ENCODE measurements around the gene NELFCD. TPM values are rescaled to one million over a fixed set of nuclear protein-coding genes. Genes with fewer than 3 reads are reported as not detected.

Gene NELFCD
- total RNA-seq, 4 donors from 2014 or later: 36.3 to 64.8 (median 47.0) TPM

DNA sequence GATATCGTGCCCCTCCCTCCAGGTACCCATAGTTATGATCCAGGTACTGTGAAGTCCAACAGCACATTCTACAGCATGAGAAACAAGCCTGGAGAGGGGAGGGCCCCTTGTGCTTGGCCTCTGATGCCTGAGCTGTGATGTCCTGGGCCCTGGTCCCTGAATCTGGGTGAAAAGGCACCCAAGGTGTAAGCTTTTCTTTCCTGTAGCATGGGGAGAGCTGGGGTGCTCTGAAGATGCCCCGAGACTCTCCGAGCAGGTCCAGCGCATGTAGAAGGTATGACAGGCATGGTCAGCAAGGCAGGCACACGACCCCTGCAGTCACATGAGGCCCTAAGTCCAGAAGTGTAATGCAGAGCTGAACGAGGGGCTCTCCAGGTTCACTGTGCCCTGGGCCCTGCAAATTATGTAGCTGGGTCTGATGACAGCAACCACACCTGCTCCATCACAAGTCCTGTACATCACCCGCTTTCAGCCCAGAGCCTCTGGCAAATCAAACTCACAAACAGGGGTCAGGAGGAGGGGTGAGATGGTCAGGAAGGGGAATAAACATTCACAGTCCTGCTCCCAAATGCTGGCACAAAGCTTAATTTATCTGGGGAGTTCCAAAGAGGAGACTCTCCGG lies 27.8 kb downstream of the NELFCD start:
- TF ChIP-seq, protein P1, sequence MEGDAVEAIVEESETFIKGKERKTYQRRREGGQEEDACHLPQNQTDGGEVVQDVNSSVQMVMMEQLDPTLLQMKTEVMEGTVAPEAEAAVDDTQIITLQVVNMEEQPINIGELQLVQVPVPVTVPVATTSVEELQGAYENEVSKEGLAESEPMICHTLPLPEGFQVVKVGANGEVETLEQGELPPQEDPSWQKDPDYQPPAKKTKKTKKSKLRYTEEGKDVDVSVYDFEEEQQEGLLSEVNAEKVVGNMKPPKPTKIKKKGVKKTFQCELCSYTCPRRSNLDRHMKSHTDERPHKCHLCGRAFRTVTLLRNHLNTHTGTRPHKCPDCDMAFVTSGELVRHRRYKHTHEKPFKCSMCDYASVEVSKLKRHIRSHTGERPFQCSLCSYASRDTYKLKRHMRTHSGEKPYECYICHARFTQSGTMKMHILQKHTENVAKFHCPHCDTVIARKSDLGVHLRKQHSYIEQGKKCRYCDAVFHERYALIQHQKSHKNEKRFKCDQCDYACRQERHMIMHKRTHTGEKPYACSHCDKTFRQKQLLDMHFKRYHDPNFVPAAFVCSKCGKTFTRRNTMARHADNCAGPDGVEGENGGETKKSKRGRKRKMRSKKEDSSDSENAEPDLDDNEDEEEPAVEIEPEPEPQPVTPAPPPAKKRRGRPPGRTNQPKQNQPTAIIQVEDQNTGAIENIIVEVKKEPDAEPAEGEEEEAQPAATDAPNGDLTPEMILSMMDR (IDR thresholded peaks at IDR 0.05; ENCODE audit: low read depth): no peak

DNA sequence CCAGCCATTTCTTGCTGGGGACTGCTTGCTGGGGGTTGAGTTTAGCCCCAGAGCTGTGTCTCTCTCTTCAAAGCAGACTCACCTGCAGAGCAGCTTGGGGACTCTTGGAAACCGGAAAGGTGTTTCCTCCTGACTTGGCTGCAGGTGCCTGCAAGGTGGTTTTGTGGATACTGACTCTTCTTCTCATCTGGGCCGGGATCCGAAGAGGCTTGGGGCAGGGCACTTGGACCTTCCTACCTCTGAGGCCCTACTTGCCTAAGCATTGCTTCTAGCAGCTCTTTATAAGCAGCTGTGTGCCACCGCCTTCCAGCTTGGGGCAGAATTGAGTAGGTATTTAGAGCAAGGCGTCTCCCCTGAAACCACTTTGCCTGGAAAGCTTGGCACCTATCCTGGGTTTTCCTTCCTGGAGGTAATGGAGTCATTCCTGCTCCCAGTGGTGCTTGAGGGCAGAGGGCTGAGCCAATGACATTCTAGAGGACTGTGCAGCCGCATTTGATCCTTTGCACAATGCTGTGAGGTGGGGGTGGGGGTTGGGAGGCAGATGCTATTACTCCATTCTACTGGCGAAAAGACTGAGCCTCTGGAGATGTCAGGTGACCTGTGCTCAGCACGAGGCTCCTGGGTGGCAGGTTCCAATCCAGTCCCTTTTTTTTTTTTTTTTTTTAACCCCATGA lies 29.4 kb downstream of the NELFCD start:
- TF ChIP-seq, protein P1 (IDR thresholded peaks at IDR 0.05; ENCODE audit: low read depth): no peak

DNA sequence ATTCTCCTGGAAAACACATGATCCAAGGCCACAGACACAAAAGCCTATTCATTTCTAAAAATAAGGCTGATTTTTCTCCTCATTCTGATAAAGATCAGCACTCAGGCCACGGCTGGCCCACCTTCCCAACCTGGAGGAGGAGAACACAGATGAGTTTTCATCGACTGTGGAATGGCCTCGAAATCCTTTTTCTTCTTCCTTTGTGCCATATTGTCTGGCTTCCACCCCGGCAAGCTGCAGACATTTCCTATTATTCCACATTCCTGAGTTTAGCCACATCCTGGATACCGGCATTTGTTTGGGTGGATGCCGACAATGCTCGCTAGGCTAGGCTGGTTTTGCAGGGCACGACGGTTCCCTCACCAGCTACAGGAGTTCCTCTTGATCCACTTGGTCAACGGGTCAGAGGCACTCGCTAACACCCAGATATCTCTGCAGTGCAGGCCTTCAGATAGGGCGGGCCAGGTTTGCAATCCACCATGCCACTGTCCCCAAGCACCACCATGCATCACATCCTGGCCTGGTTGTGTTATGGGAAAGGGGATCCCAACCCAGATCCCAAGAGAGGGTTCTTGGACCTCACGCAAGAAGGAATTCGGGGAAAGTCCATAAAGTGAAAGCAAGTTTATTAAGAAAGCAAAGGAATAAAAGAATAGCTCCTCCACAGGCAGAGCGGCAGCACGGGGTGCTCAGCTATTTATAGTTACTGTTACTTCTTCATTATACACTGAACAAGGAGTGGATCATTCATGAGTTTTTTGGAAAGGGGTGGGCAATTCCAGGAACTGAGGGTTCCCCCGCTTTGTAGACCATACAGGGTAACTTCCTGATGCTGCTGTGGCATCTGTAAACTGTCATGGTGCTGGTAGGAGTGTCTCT lies 30.2 kb downstream of the NELFCD start:
- TF ChIP-seq, protein P1 (IDR thresholded peaks at IDR 0.05; ENCODE audit: low read depth): no peak

DNA sequence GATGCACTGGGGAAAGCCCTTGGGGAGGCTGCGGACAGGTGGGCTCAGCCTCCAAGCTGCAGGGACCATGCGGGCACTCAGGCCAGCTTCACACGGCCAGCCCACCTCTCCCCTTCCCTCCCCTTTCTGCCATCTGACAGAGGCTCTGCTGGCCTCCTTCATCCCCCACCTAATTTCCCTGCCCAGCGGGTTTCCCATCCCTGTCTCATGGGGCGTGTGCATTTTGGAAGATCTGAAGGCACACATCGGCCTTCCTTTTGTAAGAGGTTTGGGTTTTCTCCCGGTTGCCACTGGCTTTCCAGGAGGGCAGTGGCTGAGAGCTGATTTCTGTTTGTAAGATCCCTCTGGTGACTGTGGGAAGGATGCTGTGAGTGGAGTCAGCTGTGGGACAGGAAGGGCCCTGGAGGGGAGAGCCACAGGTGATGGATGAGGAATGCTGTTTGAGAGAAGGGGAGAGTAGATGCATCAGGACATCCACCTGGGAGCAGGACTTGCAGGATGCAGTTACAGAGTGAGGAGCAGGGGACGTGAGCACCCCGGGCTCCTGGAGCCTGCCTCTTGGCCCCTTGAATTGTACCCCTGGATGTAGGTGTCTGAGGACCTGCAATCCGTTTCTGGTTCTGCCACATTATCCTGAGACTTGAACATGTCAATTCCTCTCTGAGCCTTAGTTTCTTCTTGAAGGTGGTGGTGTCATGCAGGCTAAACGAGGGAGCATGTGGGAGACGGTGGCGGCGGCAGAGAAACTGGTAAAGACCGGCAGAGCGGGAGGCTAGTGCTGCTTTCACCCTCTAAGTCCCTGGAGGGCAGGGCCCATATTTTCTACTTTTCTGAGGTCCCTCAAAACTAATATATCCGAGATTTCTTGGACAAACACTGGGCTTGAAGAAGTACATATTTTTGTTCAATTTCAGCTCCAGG lies 32.2 kb downstream of the NELFCD start:
- TF ChIP-seq, protein P1 (IDR thresholded peaks at IDR 0.05; ENCODE audit: low read depth): no peak

DNA sequence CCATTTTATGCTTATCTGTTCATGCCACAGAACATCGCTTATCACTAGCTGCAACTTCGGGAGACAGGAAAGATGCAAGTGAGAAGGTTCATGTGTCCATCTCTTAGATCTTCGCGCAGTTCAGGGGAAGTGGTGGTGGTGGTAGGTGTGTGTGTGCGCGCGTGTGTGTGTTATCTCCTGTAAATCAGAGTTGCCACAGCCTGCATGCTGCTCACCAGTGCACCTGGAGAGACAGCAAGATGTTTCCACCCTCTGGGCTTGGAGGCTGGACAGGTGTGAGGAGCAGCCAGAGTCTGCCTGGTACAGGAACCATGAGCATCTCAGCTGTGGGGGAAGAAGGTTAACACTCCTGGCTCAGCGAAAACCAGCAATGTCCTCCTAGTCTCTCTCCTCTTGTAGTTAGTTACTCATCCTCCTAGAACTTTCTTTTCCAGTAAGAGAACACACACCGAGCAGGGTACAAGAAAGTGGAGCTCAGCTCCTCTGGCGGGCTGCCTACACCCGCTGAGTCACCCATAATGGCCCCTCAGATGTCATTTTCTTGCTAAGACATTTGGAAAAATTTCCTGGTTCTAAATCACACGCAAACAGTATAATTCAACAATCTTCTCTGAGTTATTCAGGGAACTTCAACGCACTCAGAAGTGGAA lies 33.0 kb downstream of the NELFCD start:
- TF ChIP-seq, protein P1 (IDR thresholded peaks at IDR 0.05; ENCODE audit: low read depth): no peak

DNA sequence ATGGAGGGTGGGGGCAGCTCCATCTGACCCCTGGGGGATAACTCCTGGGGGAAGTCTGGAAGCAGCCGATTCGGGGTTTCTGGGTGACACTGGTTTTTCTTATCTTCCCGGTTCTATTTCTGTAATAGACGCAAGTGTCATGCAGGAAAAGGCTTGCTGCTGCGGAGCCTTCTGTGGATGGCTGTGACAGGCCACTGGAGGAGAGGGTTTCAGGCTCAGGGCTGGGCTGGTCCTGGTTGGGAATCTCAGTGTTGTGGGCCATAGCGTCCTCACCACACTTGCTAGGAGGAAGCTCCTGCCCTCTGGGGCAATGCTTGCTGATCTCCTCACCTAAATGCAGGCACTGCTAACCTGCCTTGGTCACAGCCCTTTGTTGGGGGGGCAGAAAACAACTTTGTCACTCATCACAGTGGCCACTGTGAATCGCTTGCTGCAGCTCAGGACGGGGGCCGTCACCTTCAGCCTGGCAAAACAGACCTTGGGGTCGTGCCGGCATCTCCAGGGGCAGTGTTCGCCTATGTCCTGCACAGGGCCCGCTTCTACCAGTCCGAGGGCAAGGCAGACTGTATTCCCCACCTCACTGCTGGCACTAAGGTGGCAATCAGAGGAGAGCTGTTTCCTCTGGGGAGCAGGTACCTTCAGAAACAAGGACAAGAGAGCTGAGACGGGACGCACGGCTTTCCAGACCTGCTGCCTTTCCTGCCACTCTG lies 33.8 kb downstream of the NELFCD start:
- TF ChIP-seq, protein P1 (IDR thresholded peaks at IDR 0.05; ENCODE audit: low read depth): no peak

Measured in subcutaneous adipose tissue (tissue), 4 donors.